ENCODE results near the gene YEATS4.

- TF ChIP-seq CTCF (IDR thresholded peaks at IDR 0.05): no peak
- TF ChIP-seq EZH2 (IDR thresholded peaks at IDR 0.05; ENCODE audit: borderline replicate concordance, insufficient read depth, low read depth, low read length, poor library complexity, severe bottlenecking): no peak
Measured at GRCh38 chr12:69406217-69406616, 46.7 kb downstream of the YEATS4 start.
